Neuronal stem cell (in vitro differentiated cells): ENCODE results near the gene VPS35L.

ENCODE experiments used
- DNase-seq: peaks from one replicate; pipeline ENCODE4 v3.0.0-alpha.2; 2013; ENCODE audit warnings: low spot score
- H2AFZ ChIP-seq: one replicate; pipeline ENCODE4 v1.6.1; 2013; ENCODE audit warnings: mild to moderate bottlenecking, low read length, inconsistent platforms
- H2AK5ac ChIP-seq: 2 replicates; pipeline ENCODE4 v1.6.1; 2013; ENCODE audit warnings: low read depth, mild to moderate bottlenecking, inconsistent platforms, low read length, moderate library complexity, mixed read lengths
- H2BK120ac ChIP-seq: 2 replicates; pipeline ENCODE4 v1.6.1; 2013; ENCODE audit warnings: low read depth, mild to moderate bottlenecking, inconsistent platforms, low read length, moderate library complexity, mixed read lengths
- H2BK12ac ChIP-seq: one replicate; pipeline ENCODE4 v1.6.1; 2013; ENCODE audit warnings: low read length, inconsistent platforms
- H2BK15ac ChIP-seq: 2 replicates; pipeline ENCODE4 v1.6.1; 2013; ENCODE audit warnings: mild to moderate bottlenecking, low read length, inconsistent platforms, mixed read lengths
- H2BK5ac ChIP-seq: one replicate; pipeline ENCODE4 v1.6.1; 2013; ENCODE audit warnings: inconsistent platforms, mild to moderate bottlenecking, low read length, moderate library complexity
- H3K14ac ChIP-seq: one replicate; pipeline ENCODE4 v1.6.1; 2013; ENCODE audit warnings: low read length, inconsistent platforms
- H3K18ac ChIP-seq: 2 replicates; pipeline ENCODE4 v1.6.1; 2013; ENCODE audit warnings: low read length, inconsistent platforms
- H3K23ac ChIP-seq: 2 replicates; pipeline ENCODE4 v1.6.1; 2013; ENCODE audit warnings: low read depth, mild to moderate bottlenecking, mixed read lengths, low read length, inconsistent platforms; ENCODE audit not compliant: poor library complexity
- H3K27ac ChIP-seq: replicated peaks from 3 replicates; pipeline ENCODE4 v1.5.1; 2013; ENCODE audit warnings: low read length, inconsistent platforms
- H3K27me3 ChIP-seq, 3 experiments: 2 replicates each; pipeline ENCODE4 v1.6.1; 2013; ENCODE audit warnings: low read length in 3 of 3, mild to moderate bottlenecking in 2 of 3, inconsistent platforms in 1 of 3, low read depth in 1 of 3, mixed read lengths in 1 of 3, moderate library complexity in 1 of 3; ENCODE audit not compliant: control insufficient read depth in 3 of 3, insufficient read depth in 3 of 3
- H3K36me3 ChIP-seq, 2 donors: replicated peaks in 1 of 2; 2 replicates each; pipeline ENCODE4 v1.6.1; 2013; ENCODE audit warnings: low read length in 2 of 2; ENCODE audit not compliant: control insufficient read depth in 2 of 2, insufficient read depth in 2 of 2
- H3K4ac ChIP-seq: 2 replicates; pipeline ENCODE4 v1.6.1; 2013; ENCODE audit warnings: inconsistent platforms, mild to moderate bottlenecking, low read length, moderate library complexity
- H3K4me1 ChIP-seq, 2 donors: 1 replicate in 1 of 2; 2 replicates in 1 of 2; pipeline ENCODE4 v1.6.1; 2013; ENCODE audit warnings: low read length in 2 of 2, low read depth in 1 of 2; ENCODE audit not compliant: control insufficient read depth in 2 of 2, insufficient read depth in 1 of 2
- H3K4me2 ChIP-seq: one replicate; pipeline ENCODE4 v1.6.1; 2013; ENCODE audit warnings: mild to moderate bottlenecking, low read length, inconsistent platforms; ENCODE audit not compliant: insufficient read depth, poor library complexity, severe bottlenecking
- H3K4me3 ChIP-seq, 2 donors: 2 replicates each; pipeline ENCODE4 v1.5.1; 2013; ENCODE audit warnings: low read length in 2 of 2, mild to moderate bottlenecking in 2 of 2, inconsistent platforms in 1 of 2, moderate library complexity in 1 of 2
- H3K79me1 ChIP-seq: one replicate; pipeline ENCODE4 v1.6.1; 2013; ENCODE audit warnings: low read depth, mild to moderate bottlenecking, inconsistent platforms, low read length, moderate library complexity
- H3K9ac ChIP-seq: one replicate; pipeline ENCODE4 v1.6.1; 2013; ENCODE audit warnings: mild to moderate bottlenecking, low read depth, low read length, inconsistent platforms; ENCODE audit not compliant: poor library complexity
- H3K9me3 ChIP-seq, 2 donors: replicated peaks in 1 of 2; 2 replicates each; pipeline versions ENCODE3 to v1.6.1; 2013; ENCODE audit warnings: low read length in 2 of 2, mild to moderate bottlenecking in 2 of 2, inconsistent platforms in 1 of 2, low read depth in 1 of 2, mixed read lengths in 1 of 2, moderate library complexity in 1 of 2; ENCODE audit not compliant: control insufficient read depth in 2 of 2, insufficient read depth in 1 of 2
- H4K8ac ChIP-seq: one replicate; pipeline ENCODE4 v1.6.1; 2013; ENCODE audit warnings: low read depth, mild to moderate bottlenecking, inconsistent platforms, low read length, moderate library complexity
- H4K91ac ChIP-seq: one replicate; pipeline ENCODE4 v1.6.1; 2013; ENCODE audit warnings: low read length, low read depth, mild to moderate bottlenecking, inconsistent platforms; ENCODE audit not compliant: poor library complexity
- WGBS, 2 donors: extraction: QIAGEN DNeasy Blood & Tissue Kit; methylation state at CpG; one replicate each; pipeline ENCODE4 v1.1.7; 2013; ENCODE audit warnings: missing lambda C conversion rate in 2 of 2, mixed read lengths in 1 of 2; ENCODE audit not compliant: insufficient read length in 2 of 2, insufficient replicate concordance in 1 of 2; ENCODE audit errors: extremely low coverage in 2 of 2; 5-methylcytosine and 5-hydroxymethylcytosine counted together

VPS35L gene

GRCh38 chr16:19689342-19689741 lies 133.8 kb downstream of the VPS35L start:
- Histone ChIP-seq H3K27me3 (no peaks in the 10 kb centered on the region), H2BK15ac (no peak overlapping the region), H2BK12ac (no peak overlapping the region), H3K9me3 (peaks cover 0 to 8% of the 10 kb centered on the region in 2 donors), H3K36me3 (peaks cover 11 to 84% of the 10 kb centered on the region in 2 donors), H3K18ac (no peak overlapping the region), H2AK5ac (no peak overlapping the region), H3K79me1 (peaks cover 2% of the 10 kb centered on the region), H4K8ac (no peak overlapping the region), H3K9ac (no peak overlapping the region), H2AFZ (no peak overlapping the region), H3K4ac (no peak overlapping the region), H2BK120ac (no peak overlapping the region), H3K27ac (no peak overlapping the region), H3K4me3 (no peak overlapping the region), H2BK5ac (no peak overlapping the region), H3K4me1 (peaks cover 3 to 6% of the 10 kb centered on the region in 2 donors), H3K4me2 (no peak overlapping the region), H4K91ac (no peak overlapping the region), H3K14ac (no peak overlapping the region), H3K23ac (no peak overlapping the region)
- WGBS, 2 donors = no CpG with 5 or more reads among the region's 5 CpGs
- DNase-seq = no peak

DNA sequence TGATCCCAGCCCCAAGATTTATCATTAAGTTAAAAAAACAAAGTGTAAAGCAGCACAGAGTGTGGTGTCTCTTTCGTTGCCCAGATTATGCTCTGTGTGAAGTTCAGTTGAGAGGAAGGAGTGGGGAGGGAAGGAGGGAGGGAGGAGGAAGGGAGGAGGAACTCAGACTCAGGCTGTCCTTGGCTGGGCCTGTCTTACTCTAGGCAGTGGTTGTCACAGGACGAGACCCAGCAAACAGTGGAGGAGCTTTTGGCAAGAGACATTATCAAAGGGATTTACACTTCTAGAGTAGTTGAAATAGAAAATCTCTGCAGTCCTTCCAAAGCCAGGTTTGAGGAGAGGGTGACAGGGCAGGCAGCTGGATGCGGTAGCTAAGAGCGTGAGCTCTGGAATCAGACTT lies 134.7 kb downstream of the VPS35L start:
- H3K27me3 ChIP-seq = no peaks in the 10 kb centered on the region
- H4K8ac ChIP-seq = no peak overlapping the region
- H3K4ac ChIP-seq = no peak overlapping the region
- peaks cover 2% of the 10 kb centered on the region for H3K79me1 ChIP-seq
- no peak overlapping the region for H3K4me3 ChIP-seq
- H3K27ac ChIP-seq = no peak overlapping the region
- H2BK15ac ChIP-seq = no peak overlapping the region
- peaks cover 0 to 2% of the 10 kb centered on the region in 2 donors for H3K9me3 ChIP-seq
- peaks cover 3 to 6% of the 10 kb centered on the region in 2 donors for H3K4me1 ChIP-seq
- H2BK5ac ChIP-seq = no peak overlapping the region
- no peak overlapping the region for H2BK12ac ChIP-seq
- H2AK5ac ChIP-seq = no peak overlapping the region
- H4K91ac ChIP-seq = no peak overlapping the region
- H2AFZ ChIP-seq = no peak overlapping the region
- no peak for DNase-seq
- H3K9ac ChIP-seq = no peak overlapping the region
- no peak overlapping the region for H3K18ac ChIP-seq
- no peak overlapping the region for H3K14ac ChIP-seq
- WGBS, 2 donors = no CpG with 5 or more reads among the region's 4 CpGs
- no peak overlapping the region for H2BK120ac ChIP-seq
- H3K4me2 ChIP-seq = no peak overlapping the region
- no peak overlapping the region for H3K23ac ChIP-seq
- peaks cover 10 to 82% of the 10 kb centered on the region in 2 donors for H3K36me3 ChIP-seq

GRCh38 chr16:19691161-19691711 lies 135.7 kb downstream of the VPS35L start:
- Histone ChIP-seq H2BK15ac (no peak overlapping the region), H2AK5ac (no peak overlapping the region), H3K4me3 (no peak overlapping the region), H3K36me3 (peaks cover 7 to 77% of the 10 kb centered on the region in 2 donors), H2BK120ac (no peak overlapping the region), H3K14ac (no peak overlapping the region), H3K23ac (no peak overlapping the region), H3K27ac (no peak overlapping the region), H2AFZ (no peak overlapping the region), H3K9ac (no peak overlapping the region), H3K9me3 (no peaks in the 10 kb centered on the region), H3K4ac (no peak overlapping the region), H3K27me3 (no peaks in the 10 kb centered on the region), H3K4me1 (peaks cover 3 to 6% of the 10 kb centered on the region in 2 donors), H3K18ac (no peak overlapping the region), H4K8ac (no peak overlapping the region), H2BK5ac (no peak overlapping the region), H2BK12ac (no peak overlapping the region), H3K4me2 (no peak overlapping the region), H4K91ac (no peak overlapping the region), H3K79me1 (no peaks in the 10 kb centered on the region)
- no peak for DNase-seq
- no CpG with 5 or more reads among the region's 14 CpGs for WGBS, 2 donors

DNA sequence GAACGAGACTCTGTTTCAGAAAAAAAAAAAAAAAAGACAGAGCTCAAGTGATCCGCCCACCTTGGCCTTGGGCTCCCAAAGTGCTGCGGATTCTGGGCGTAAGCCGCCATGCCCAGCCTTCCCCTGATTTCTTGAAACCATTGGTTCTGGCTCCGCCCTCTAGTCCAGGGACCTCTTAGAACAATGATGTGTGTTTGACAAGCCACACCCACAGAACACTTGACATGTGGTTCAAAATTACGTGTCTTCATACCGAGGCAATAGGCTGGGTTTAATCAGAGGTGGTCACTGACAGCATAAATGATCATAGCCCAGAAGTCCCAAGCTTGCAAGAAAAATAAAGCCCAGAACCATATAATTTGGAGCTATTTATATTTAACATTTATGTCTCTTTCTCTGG lies 139.5 kb downstream of the VPS35L start:
- Histone ChIP-seq H3K36me3 (peaks cover 28 to 82% of the 10 kb centered on the region in 2 donors), H3K18ac (no peak overlapping the region), H3K23ac (no peak overlapping the region), H2BK15ac (no peak overlapping the region), H3K9me3 (peaks cover 0 to 4% of the 10 kb centered on the region in 2 donors), H3K4me2 (no peak overlapping the region), H2AK5ac (no peak overlapping the region), H2BK5ac (no peak overlapping the region), H2AFZ (no peak overlapping the region), H3K79me1 (peaks cover 4% of the 10 kb centered on the region), H3K9ac (no peak overlapping the region), H3K4me3 (no peak overlapping the region), H2BK120ac (no peak overlapping the region), H3K4me1 (no peaks in the 10 kb centered on the region), H4K8ac (no peak overlapping the region), H3K14ac (no peak overlapping the region), H3K27me3 (no peaks in the 10 kb centered on the region), H2BK12ac (no peak overlapping the region), H3K4ac (no peak overlapping the region), H4K91ac (no peak overlapping the region), H3K27ac (no peak overlapping the region)
- no CpG with 5 or more reads among the region's 8 CpGs for WGBS, 2 donors
- DNase-seq = no peak
